ENCODE results near the gene MCTP1.

DNA sequence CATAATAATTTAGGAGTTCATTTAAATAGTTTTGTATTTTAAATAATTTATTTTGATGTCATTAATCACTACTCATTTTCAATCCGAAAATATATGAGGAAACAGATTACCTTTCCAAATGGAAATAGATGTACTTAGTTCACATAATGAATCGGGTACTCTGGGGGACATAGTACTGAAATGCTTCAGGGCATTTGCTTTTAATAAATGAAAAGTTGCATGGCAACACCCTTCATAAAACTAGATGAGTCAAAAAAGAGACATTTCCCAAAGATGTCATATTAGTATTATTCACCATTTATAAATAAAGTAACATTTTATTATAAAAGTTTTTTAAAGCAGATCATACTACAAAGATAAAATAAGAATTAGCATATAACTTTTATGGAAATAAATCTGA is 177.8 kb downstream of the MCTP1 start:
- TF ChIP-seq GATA2 (IDR thresholded peaks at IDR 0.05; ENCODE audit: low read depth, low read length) (no peak), GATA3 (IDR thresholded peaks at IDR 0.05; ENCODE audit: low read depth, low read length) (no peak)
